NCI-H2196 treated with DMSO at 0.1 percent for 48 hours (cell line): Measurements from ENCODE around the gene RTN4R.
"Not testable (repeated sequence)": the region's sequence is repeated elsewhere in the genome, so short reads cannot be mapped to it uniquely, and the experiment has no call there.

ENCODE experiments used
- DNase-seq: peaks from one replicate; lab custom pipeline; 2025; ENCODE audit not compliant: unreplicated experiment; lab: John Stamatoyannopoulos, UW

The RTN4R gene

DNA sequence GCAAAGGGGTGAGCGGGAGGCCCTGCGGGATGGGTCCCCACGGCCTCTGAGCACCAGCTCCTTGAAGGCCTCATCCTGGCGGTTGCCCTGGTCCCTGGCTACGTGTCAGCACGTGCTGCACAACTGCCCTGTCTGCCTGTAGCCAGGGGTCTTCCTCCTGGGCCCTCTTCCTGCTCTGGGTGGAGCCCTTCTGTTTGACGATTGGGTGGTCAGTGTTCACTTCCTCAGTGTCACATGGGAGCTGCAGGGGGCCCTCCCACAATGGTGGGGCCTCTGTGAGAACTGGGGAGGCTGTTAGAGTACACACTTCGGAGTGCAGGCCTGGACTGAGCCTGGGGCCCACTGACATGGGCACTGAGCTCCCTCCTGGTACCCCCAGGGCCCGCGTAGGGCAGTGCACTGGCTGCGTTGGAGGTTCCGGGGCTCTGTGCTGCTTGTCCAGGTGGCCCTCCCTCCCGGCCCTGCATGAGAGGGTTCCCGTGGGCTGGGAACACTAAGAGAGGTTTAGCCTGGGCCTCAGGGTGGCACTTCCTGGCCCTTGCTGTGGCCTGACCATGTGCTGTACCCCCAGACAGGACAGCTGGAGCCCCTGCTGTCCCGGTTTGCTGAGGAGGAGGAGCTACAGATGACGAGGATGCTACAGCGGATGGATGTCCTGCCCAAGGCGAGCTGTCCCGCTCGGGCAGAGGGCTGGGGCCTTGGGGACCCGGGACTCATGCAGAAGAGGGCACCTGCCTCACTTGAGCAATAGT, 38.0 kb upstream of the RTN4R start:
- no peak for DNase-seq

DNA sequence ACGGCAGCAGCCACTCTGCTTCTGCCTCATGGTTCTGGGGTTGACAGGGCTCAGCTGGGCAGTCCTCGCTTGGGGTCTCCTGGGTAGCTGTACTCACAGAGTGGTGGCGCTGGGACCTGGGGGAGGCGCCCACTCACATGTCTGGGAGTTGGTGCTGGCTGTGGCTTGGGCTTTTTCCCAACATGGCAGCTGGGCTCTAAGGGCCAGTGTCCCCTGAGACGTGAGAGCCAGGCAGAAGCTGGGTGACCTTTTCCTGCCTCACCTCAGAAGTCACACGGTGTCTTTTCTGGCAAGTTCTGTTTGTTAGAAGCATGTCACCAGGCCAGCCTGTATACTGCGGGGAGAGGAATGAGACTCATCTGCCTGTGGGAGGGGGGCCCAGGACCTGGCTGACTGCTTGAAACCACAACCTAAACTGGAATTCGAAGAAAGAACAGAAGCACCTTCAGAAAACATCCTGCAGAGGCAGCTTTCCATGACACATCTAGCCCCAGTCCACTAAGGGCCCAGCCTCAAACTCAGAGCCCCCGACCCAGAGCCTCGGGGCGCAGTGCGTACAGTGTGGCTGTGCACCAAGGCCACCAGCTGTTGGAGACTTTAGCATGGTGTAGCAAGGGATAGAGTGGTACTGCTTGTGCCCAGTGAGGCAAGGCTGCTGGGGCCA, 37.2 kb upstream of the RTN4R start:
- DNase-seq: not testable (repeated sequence)

DNA sequence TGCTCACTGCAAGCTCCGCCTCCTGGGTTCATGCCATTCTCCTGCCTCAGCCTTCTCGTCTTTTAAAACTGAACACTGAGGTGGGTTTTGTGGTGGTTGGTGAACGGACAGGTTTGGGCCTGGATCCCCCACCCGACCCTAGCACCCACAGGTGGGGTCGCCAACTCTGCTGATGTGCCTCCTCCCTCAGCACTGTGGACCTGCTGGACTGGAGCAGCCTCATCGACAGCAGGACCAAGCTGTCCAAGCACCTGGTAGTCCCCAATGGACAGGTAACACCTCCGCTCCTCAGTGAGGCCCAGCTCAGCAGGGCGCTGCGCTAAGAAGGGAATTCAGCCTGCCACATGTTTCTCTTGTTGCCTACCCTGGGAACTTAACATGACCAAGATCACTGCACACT, 36.5 kb upstream of the RTN4R start:
- no peak for DNase-seq

DNA sequence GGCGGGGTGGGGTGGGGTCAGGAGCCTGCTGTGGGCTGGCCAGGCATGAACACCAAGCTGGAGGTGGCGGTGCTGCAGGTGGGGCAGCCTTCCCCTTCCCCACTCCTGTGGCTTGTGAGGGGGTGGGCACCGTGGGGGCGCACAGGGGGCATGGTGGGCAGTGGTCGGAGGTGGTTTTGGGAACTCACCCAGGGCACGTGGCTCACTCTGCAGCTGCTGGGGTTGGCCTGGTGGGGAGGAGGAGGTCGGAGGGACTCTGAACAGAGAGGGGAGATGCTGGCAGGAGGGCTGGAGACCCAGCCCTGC, 35.1 kb upstream of the RTN4R start:
- DNase-seq: not testable (repeated sequence)

DNA sequence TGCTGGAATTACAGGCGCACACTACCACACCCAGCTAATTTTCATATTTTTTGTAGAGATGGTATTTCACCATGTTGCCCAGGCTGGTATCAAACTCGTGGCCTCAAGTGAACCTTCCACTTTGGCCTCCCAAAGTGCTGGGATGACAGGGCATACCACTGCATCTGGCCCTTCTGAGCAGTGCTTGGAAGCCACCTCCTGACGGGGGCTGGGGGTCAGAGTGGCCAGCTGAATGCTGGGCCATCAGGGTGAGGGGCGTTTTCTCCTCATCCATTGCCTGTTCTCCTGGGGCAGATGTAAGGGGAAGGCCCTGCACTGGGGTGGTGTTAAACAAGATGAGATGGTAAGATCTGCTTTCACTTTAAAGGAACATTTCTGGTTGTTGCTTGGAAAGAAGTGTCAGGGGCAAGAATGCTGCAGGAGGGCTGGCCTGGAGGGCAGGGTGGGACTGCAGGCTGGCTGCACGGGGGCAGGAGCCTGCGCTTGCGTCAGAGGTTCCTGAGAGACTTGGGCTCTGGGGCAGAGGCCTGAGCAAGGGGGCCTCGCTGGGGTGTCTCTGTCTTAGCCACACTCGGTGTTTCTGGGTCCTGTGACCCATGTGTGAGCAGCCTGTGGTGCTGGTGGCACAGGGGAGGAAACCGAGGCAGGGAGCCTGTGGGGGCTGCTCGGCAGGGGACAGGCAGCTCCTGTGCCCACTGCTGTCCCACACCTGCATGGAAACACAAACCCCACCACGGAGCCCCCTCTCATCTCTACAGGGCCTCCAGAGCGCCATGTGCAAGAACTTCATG, 34.5 kb upstream of the RTN4R start:
- no peak for DNase-seq

DNA sequence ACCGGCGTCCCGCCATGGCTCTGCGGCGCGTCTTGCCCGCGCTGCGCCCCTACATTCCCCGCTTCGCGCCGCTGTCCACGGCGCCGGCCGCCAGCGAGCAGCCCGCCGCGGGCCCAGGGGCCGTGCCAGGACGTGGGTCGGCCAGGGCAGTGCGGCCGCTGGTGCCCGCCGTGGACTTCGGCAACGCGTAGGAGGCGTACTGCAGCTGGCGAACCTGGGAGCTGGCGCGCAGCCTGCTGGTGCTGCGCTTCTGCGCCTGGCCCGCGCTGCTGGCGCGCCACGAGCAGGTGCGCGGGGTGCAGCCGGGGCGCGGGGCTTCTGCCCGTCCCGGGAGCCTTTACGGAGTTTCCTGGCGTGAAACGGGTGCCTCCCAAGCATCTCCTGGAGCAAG, 31.6 kb upstream of the RTN4R start:
- peak; percentile 34 for DNase-seq

GRCh38 chr22:20298803-20299745, 31.0 kb upstream of the RTN4R start:
- peak; percentile 40 for DNase-seq

GRCh38 chr22:20298110-20298802, 30.1 kb upstream of the RTN4R start:
- DNase-seq: no peak

- no peak for DNase-seq
These were observed 29.4 kb upstream of the RTN4R start for GRCh38 chr22:20297414-20298109.

GRCh38 chr22:20296598-20296997, 28.5 kb upstream of the RTN4R start:
- DNase-seq: no peak

DNA sequence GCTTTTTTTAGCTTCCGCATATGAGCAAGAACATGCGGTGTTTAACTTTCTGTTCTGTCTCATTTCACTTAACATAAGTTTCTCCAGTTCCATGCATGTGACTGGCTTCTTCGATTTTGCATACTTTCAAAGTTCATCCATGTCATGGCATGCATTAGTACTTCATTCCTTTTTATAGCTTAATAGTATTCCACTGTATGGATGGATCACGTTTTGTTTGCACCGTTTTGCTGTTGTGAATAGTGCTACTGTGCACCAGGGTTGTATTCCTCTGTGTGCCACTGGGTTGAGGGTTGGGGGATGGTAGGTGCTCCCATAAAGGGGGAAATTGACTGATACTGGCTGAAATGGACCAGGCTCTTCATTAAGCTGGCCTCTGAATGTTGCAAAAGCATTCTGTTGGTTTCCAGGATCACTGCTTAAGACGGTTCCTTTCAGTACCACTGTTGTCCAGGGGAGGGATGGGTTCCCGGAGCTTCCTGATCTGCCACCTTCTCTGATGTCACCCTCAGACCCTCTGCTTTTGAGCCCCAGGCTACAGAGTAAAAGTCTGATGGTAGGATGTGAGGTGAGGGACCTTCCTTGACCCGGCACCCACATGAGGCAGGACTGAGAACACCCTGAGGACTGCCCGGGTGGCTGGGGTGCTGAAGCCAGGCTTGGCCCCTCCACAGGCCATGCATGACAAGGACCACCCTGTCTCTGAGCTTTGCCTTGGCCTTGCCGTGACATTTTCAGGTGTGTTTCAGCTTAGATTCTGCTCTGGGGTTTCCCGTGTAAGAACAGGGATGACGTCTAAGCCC, 27.3 kb upstream of the RTN4R start:
- DNase-seq: no peak

GRCh38 chr22:20292673-20293232, 24.6 kb upstream of the RTN4R start:
- DNase-seq: no peak

GRCh38 chr22:20292108-20292507, 24.0 kb upstream of the RTN4R start:
- DNase-seq: no peak

- no peak for DNase-seq
These were observed 23.5 kb upstream of the RTN4R start for GRCh38 chr22:20291604-20292063.

- DNase-seq: no peak
These were observed 23.1 kb upstream of the RTN4R start for GRCh38 chr22:20291249-20291586.

GRCh38 chr22:20290578-20291248, 22.6 kb upstream of the RTN4R start:
- no peak for DNase-seq

DNA sequence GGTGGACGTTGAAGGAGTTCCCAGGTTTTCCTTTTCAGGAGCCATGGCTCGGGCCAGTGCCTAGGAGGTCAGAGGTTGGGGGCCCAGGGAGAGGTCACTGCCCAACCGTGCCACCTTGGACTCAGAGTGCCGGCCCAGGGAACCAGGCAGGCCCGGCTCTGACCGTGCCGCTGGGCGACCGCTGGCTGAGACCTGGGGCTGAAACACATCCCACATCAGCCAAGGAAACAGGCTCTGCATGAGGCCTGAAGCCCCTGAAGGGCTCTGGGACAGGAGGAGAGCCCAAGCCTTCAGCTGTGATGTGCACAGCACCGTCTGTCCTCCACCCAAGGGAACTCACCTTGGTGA, 21.9 kb upstream of the RTN4R start:
- DNase-seq: no peak
